Measurements from ENCODE around the gene MED12. TPM values are rescaled to one million over a fixed set of nuclear protein-coding genes. Genes with fewer than 3 reads are reported as not detected.

The MED12 gene
- total RNA-seq, 2 experiments from 2014 or later = 56.6 to 64.7 TPM

DNA sequence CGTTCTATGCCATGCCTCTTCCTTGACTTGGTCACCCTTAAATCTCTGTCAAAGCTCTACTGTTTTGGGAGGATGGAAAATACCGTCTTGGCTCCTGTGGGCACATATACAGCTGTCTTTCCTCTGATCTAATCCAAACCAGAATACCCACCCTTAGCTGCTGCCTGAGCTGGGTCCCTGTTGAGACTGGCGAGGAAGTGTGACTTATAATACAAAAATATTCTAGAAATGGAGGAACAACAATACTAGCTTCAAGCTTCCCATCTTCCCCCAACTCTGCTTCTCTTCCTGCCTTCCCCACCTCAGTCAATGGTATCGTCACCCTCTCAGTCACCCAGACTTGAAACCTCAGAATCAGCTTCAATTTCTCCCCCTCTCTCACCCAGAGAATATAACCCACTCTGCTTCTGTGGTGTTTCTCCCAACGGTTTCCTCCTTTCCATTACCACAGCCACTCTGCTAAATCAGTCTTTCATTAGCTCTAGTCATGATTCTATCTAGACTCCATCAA lies 6.4 kb upstream of the MED12 start:
- Mint-ChIP-seq H3K27me3 (no peaks in the 10 kb centered on the region), H3K36me3 (ENCODE audit: low read depth) (peaks cover 44% of the 10 kb centered on the region), H3K4me1 (peaks cover 35% of the 10 kb centered on the region), H3K9me3 (no peaks in the 10 kb centered on the region), H3K4me3 (peak overlapping the region; percentile 98), H3K27ac (peak overlapping the region; percentile 99)
- ChIA-PET CTCF (interaction anchor here (1.2 to 1.7 kb wide), 5 partner anchors 9 to 20 kb away, joined by 3 to 9 read pairs (median 5); no protein-coding TSS in a partner anchor), POLR2A (interaction anchor here (0.6 to 1.5 kb wide), 2 partner anchors 10 to 70 kb away, joined by 3 to 6 read pairs; no protein-coding TSS in a partner anchor)
- DNase-seq = peak; percentile 33

DNA sequence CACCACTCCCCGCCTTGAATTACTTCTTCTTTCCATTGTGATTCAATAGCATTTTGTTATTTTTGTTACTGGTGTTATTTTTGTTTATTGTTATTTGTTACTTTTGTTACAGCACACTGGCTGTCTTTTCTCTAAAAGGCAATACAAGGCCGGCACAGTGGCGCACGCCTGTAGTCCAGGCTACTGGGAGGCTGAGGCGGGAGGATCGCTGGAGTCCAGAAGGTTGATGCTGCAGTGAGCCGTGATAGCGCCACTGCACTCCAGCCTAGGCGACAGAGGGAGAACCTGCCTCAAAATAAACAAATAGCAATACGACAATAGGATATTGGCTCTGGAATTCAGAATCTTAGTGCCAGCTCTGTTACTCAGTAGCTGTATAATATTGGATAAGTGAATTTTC lies 1.0 kb upstream of the MED12 start:
- H3K27ac Mint-ChIP-seq = peak overlapping the region; percentile 19
- DNase-seq = no peak
- ChIA-PET CTCF (interaction anchor here (0.6 to 2.6 kb wide), 5 partner anchors 10 to 166 kb away, joined by 3 to 15 read pairs (median 5); partner anchors contain the start of genes FOXO4 and NONO), POLR2A (interaction anchor here (1.0 kb wide), 1 partner anchor 16 kb away, joined by 3 read pairs; no protein-coding TSS in a partner anchor)
- H3K9me3 Mint-ChIP-seq = no peaks in the 10 kb centered on the region
- H3K4me3 Mint-ChIP-seq = no peak overlapping the region
- no peaks in the 10 kb centered on the region for H3K27me3 Mint-ChIP-seq
- H3K36me3 Mint-ChIP-seq (ENCODE audit: low read depth) = peaks cover 11% of the 10 kb centered on the region
- H3K4me1 Mint-ChIP-seq = peaks cover 36% of the 10 kb centered on the region

DNA sequence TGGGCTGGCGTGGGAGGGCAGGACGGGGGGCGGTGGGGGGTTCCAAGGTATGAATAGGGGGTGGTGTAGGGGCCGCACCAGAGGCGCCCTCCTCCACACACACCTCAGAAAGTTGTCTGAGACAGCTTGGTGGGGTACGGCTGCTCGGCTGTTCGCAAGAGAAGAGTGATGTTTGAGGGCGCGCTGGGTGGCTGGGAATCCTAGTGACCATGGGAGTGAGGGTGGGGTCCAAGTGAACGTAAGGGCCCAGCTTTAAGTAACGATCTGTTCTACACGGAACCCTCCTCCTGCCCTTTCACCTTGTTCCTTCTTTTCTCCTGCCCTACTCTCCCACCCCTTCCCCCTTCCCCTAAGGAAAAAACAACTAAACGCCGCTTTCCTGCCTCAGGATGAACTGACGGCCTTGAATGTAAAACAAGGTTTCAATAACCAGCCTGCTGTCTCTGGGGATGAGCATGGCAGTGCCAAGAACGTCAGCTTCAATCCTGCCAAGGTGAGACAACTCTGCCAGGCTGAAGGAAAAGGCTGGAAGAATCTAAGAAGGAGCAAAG lies 664 bp downstream of the MED12 start:
- Mint-ChIP-seq H3K4me1 (peaks cover 27% of the 10 kb centered on the region), H3K27ac (peak overlapping the region; percentile 91), H3K36me3 (ENCODE audit: low read depth) (peaks cover 22% of the 10 kb centered on the region), H3K9me3 (no peaks in the 10 kb centered on the region), H3K4me3 (peak overlapping the region; percentile 81), H3K27me3 (no peaks in the 10 kb centered on the region)
- ChIA-PET POLR2A (interaction anchor here (0.6 to 1.3 kb wide), 2 partner anchors 9 to 413 kb away, joined by 4 to 6 read pairs; no protein-coding TSS in a partner anchor), CTCF (interaction anchor here (0.5 to 2.7 kb wide), 6 partner anchors 11 to 238 kb away, joined by 3 to 15 read pairs (median 4); partner anchors contain the start of genes CXorf65 and FOXO4)
- DNase-seq = no peak

DNA sequence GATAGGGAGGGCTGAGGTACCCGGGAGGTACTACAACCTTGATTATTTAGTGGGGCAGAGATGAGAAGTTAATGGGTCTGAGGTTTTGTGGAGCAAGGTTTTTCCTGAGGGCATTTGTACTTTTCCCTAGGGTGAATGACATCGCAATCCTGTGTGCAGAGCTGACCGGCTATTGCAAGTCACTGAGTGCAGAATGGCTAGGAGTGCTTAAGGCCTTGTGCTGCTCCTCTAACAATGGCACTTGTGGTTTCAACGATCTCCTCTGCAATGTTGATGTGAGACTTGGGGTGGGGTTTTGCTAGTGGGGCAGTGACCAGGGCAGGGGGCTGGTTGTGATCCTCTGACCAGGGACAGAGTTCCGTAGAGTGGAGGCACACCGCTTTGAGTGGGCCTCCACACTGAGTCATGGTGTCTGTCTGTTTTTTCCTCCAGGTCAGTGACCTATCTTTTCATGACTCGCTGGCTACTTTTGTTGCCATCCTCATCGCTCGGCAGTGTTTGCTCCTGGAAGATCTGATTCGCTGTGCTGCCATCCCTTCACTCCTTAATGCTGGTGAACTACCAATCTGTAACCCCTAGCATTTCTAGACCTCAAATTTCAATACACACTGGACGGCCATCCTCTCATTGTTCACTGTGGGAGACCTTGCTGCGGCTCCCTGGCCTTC lies 9.9 kb downstream of the MED12 start:
- H3K4me1 Mint-ChIP-seq = peaks cover 16% of the 10 kb centered on the region
- ChIA-PET POLR2A (no interaction called here), CTCF (interaction anchor here (0.7 to 3.2 kb wide), 9 partner anchors 9 to 43 kb away, joined by 3 to 10 read pairs (median 3); partner anchors contain the start of genes IL2RG and MED12)
- no peaks in the 10 kb centered on the region for H3K27me3 Mint-ChIP-seq
- H3K9me3 Mint-ChIP-seq = no peaks in the 10 kb centered on the region
- DNase-seq = no peak
- no peak overlapping the region for H3K4me3 Mint-ChIP-seq
- peaks cover 52% of the 10 kb centered on the region for H3K36me3 Mint-ChIP-seq (ENCODE audit: low read depth)
- no peak overlapping the region for H3K27ac Mint-ChIP-seq

DNA sequence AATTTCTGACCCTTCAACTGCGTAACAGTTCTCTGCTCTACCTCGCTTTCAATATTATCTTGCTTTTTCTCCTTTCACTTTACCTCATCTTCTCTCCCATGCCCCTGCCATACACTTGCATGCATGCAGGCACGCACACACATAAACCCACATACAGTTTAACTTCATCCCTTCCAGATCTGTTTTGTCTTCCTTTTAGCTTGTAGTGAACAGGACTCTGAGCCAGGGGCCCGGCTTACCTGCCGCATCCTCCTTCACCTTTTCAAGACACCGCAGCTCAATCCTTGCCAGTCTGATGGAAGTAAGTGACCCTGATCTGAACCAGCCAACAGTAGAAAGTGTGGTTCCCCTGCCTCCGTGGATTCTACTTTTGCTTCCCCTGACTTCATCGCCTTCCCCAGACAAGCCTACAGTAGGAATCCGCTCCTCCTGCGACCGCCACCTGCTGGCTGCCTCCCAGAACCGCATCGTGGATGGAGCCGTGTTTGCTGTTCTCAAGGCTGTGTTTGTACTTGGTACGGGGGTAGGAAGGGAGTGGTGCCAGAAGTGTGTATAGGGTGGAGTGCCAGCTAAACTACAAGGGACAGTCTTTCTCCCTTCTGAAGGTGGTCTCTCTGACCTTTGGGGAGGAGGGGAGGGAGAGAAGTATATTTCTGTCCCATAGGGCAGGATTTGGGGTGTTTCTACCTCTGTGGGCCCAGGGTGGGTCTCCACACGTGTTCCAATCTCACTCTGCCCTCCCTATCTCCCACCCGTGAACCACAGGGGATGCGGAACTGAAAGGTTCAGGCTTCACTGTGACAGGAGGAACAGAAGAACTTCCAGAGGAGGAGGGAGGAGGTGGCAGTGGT lies 10.7 kb downstream of the MED12 start:
- no peaks in the 10 kb centered on the region for H3K27me3 Mint-ChIP-seq
- H3K4me1 Mint-ChIP-seq = peaks cover 16% of the 10 kb centered on the region
- ChIA-PET POLR2A (no interaction called here), CTCF (interaction anchor here (0.7 to 3.2 kb wide), 9 partner anchors 10 to 43 kb away, joined by 3 to 10 read pairs (median 3); partner anchors contain the start of gene MED12)
- H3K27ac Mint-ChIP-seq = peak overlapping the region; percentile 51
- peak; percentile 77 for DNase-seq
- H3K4me3 Mint-ChIP-seq = no peak overlapping the region
- H3K9me3 Mint-ChIP-seq = no peaks in the 10 kb centered on the region
- H3K36me3 Mint-ChIP-seq (ENCODE audit: low read depth) = peaks cover 47% of the 10 kb centered on the region

DNA sequence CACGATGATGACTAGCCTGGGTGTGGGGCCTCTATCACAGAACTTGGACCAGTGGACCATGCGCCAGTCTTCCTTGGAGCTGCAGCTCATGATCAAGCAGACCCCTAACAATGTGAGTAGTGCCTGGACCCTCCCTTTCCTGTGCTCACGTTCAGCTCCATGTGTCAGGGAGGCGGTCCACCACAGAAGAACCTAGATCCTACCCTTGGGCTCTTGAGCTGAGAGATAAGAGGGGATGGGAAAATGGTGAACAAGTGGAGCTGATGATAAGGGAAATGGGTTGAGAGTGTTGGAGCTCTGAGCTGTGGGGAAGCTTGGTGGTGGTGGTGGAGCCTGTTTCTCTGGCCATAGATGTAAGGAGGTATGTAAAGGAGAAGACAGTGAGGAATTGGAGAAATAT lies 13.1 kb downstream of the MED12 start:
- H3K4me3 Mint-ChIP-seq = no peak overlapping the region
- H3K36me3 Mint-ChIP-seq (ENCODE audit: low read depth) = peaks cover 49% of the 10 kb centered on the region
- no peaks in the 10 kb centered on the region for H3K27me3 Mint-ChIP-seq
- no peaks in the 10 kb centered on the region for H3K9me3 Mint-ChIP-seq
- peaks cover 14% of the 10 kb centered on the region for H3K4me1 Mint-ChIP-seq
- ChIA-PET CTCF (interaction anchor here (0.6 to 3.2 kb wide), 6 partner anchors 12 to 55 kb away, joined by 3 to 10 read pairs (median 4); partner anchors contain the start of genes IL2RG and MED12), POLR2A (no interaction called here)
- DNase-seq = no peak
- H3K27ac Mint-ChIP-seq = no peak overlapping the region

DNA sequence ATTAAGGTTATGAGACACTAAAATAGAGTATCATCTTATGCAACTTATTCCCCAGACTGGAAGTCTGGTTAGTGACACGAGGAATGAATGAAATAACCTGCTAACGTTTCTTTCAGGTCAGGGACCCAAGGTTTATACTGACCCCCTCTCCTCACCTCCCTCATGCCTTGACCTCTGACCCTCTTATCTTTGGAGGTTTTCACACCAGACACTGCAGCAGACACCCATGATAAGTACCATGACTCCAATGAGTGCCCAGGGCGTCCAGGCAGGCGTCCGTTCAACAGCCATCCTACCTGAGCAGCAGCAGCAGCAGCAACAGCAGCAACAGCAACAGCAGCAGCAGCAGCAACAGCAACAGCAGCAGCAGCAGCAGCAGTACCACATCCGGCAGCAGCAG lies 22.0 kb downstream of the MED12 start:
- Mint-ChIP-seq H3K27ac (no peak overlapping the region), H3K4me1 (peaks cover 8% of the 10 kb centered on the region), H3K4me3 (no peak overlapping the region), H3K27me3 (no peaks in the 10 kb centered on the region), H3K36me3 (ENCODE audit: low read depth) (peaks cover 21% of the 10 kb centered on the region), H3K9me3 (no peaks in the 10 kb centered on the region)
- CTCF ChIA-PET = interaction anchor here (0.8 kb wide), 1 partner anchor 22 kb away, joined by 3 read pairs; the partner anchor contains the start of gene MED12
- POLR2A ChIA-PET = no interaction called here
- no peak for DNase-seq

DNA sequence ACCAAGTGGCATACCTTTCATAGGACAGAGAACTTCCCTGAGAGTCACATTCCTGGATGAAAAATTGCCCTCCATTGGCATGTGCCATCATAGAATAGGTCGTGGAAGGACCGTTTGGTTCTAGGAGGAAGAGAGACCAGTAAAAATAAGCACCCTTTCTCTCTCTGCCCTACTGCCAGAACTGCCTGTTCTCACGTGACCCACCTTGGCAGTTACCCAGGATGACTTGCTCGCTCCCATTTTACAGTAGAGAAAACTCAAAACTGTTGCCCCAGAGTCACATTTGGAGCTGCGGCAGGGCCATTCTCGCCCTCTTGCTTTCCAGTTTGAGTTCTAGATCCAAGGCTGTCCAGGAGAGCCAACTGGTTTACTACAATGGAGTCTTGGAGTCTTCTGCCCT lies 25.1 kb downstream of the MED12 start:
- CTCF ChIA-PET = interaction anchor here (1.5 to 1.7 kb wide), 2 partner anchors 9 to 12 kb away, joined by 3 to 4 read pairs; no protein-coding TSS in a partner anchor

DNA sequence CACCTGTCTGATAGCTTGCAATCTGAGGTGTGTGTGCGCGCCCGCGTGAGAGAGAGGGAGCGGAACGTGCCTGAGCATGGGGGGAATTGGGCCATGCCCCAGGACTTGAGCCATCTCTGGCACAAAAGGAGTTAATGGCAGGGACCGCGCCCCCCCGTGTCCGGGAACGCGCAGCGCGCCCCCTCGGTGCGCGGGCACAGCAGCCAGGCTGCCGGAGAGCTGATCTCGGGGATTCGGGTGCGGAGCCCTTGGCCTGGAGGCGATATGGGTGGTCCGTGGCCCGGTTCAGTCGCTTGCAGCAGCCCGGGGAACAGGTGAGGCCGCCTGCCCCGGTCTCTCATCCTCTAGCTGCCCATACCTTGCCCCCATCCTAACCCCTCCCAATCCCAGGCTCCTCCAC lies 26.3 kb downstream of the MED12 start, which contains the start of gene NLGN3:
Gene NLGN3, plus strand, starts transcription at position 191 of the 400 bp plus-strand sequence. CDS start 2,909 bp downstream, outside the sequence.
- H3K4me1 Mint-ChIP-seq = peaks cover 14% of the 10 kb centered on the region
- ChIA-PET CTCF (no interaction called here), POLR2A (no interaction called here)
- no peak within 1 kb of the TSS for H3K4me3 Mint-ChIP-seq
- H3K9me3 Mint-ChIP-seq = no peaks in the 10 kb centered on the region
- no peaks in the 10 kb centered on the region for H3K27me3 Mint-ChIP-seq
- no peak for DNase-seq
- H3K36me3 Mint-ChIP-seq (ENCODE audit: low read depth) = peaks cover 2% of the 10 kb centered on the region
- H3K27ac Mint-ChIP-seq = no peak within 1 kb of the TSS

More for the DNA sequence above, 25.1 kb downstream of the MED12 start:
- Mint-ChIP-seq H3K4me3 (no peak overlapping the region), H3K9me3 (no peaks in the 10 kb centered on the region), H3K27me3 (no peaks in the 10 kb centered on the region), H3K4me1 (peaks cover 17% of the 10 kb centered on the region), H3K36me3 (ENCODE audit: low read depth) (peaks cover 10% of the 10 kb centered on the region), H3K27ac (no peak overlapping the region)
- DNase-seq = no peak
- POLR2A ChIA-PET = no interaction called here

DNA sequence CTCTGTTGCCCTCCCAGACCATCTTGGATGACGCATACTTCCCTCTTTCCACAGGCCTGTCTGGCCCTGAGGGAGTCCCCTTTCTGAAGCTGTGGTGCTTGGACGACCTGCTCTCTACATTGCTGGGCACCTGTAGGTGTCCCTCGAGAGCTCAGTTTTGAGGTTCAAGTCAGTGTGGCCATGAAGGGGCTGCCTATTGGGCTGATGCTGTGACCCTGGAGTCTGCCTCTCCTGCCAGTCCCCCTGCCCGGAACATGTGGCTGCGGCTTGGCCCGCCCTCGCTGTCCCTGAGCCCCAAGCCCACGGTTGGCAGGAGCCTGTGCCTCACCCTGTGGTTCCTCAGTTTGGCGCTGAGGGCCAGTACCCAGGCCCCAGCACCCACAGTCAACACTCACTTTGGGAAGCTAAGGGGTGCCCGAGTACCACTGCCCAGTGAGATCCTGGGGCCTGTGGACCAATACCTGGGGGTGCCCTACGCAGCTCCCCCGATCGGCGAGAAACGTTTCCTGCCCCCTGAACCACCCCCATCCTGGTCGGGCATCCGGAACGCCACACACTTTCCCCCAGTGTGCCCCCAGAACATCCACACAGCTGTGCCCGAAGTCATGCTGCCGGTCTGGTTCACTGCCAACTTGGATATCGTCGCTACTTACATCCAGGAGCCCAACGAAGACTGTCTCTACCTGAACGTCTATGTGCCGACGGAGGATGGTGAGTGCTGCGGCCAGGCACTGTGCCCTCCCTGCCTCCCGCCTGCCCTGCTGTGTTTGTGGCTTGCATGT lies 29.3 kb downstream of the MED12 start:
- Mint-ChIP-seq H3K27me3 (no peaks in the 10 kb centered on the region), H3K36me3 (ENCODE audit: low read depth) (no peaks in the 10 kb centered on the region), H3K4me3 (no peak overlapping the region), H3K27ac (no peak overlapping the region), H3K9me3 (no peaks in the 10 kb centered on the region), H3K4me1 (peaks cover 10% of the 10 kb centered on the region)
- CTCF ChIA-PET = interaction anchor here (2.7 kb wide), 1 partner anchor 9 kb away, joined by 11 read pairs; no protein-coding TSS in a partner anchor
- no peak for DNase-seq
- POLR2A ChIA-PET = no interaction called here

DNA sequence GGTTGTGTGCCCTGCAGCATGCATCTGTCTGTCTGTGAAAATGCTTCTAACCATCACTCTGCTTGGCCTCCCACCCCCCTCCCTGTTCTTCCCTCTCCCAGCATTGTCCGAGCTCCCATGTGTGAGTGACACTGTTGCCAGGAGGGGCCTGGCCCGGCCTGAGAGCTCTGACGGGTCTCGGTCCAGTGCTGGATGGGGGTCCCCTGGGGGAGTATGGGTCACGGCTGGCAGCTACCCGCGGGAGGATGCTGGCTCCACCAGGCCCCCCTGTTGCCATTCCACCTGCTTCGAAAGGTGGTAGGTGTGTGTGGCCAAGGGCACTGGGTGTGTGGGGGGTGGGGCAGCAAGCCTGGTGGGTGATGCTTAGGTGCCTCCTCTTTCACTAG lies 29.9 kb downstream of the MED12 start:
- CTCF ChIA-PET = interaction anchor here (2.7 kb wide), 1 partner anchor 10 kb away, joined by 11 read pairs; no protein-coding TSS in a partner anchor
- POLR2A ChIA-PET = no interaction called here
- no peak overlapping the region for H3K27ac Mint-ChIP-seq
- DNase-seq = no peak
- no peaks in the 10 kb centered on the region for H3K36me3 Mint-ChIP-seq (ENCODE audit: low read depth)
- no peaks in the 10 kb centered on the region for H3K27me3 Mint-ChIP-seq
- H3K4me3 Mint-ChIP-seq = no peak overlapping the region
- H3K4me1 Mint-ChIP-seq = peaks cover 10% of the 10 kb centered on the region
- H3K9me3 Mint-ChIP-seq = no peaks in the 10 kb centered on the region
